Fibroblast of pulmonary artery (primary cell): ENCODE results near the gene CENPN.

Experiments
- DNase-seq: peaks from one replicate; pipeline ENCODE4 v3.0.0-alpha.2; 2010; ENCODE audit warnings: low read depth
- H3K4me3 ChIP-seq: replicated peaks from 2 replicates; pipeline ENCODE4 v1.5.1; 2011; ENCODE audit warnings: low read depth, mild to moderate bottlenecking, control low read depth, low read length, moderate library complexity
- CTCF ChIP-seq: IDR thresholded peaks from 2 replicates; pipeline ENCODE4 v1.5.1; 2011; ENCODE audit warnings: mild to moderate bottlenecking, control low read depth, low read length, inconsistent platforms; ENCODE audit errors: missing control alignments

Gene CENPN

DNA sequence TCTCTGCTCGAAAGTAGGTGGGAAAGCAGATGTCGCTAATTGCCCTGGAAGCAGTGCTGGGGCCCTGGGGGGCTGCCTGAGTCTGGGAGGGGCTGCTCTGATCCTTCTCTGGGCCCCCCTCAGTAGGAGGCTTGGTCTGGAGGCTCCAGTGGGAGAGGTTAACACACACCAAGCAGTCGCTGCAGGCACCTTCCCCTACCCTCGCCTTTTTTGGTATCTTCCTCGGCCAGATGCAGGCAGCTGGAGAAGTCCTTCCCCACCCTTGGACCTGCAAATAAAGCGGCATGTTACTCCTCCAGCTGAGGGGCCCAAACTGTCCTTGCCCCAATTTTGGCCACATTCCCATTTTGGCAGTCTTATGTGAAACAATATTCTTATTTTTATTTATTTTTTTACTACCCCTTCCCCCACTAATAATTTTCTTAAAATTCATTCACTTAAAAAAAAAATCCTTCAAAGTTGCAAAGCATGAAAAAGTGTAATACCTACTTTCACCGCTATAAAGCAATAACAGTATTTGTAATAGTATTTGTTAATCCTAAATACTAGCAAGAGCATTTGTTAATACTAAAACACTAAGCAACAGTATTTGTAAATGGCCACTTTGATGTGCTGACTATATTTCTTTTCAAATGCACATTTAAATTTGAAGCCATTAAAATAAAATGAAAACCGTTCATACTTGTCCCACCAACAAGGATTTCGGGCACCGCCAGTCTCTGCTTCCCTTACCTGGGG is 55.0 kb downstream of the CENPN start:
- no peak for TF ChIP-seq CTCF
- no peak overlapping the region for H3K4me3 ChIP-seq
- no peak for DNase-seq

- TF ChIP-seq CTCF, result no peak
- no peak for DNase-seq
- no peak overlapping the region for H3K4me3 ChIP-seq
Observed at GRCh38 chr16:81066681-81067080, 59.7 kb downstream of the CENPN start.

DNA sequence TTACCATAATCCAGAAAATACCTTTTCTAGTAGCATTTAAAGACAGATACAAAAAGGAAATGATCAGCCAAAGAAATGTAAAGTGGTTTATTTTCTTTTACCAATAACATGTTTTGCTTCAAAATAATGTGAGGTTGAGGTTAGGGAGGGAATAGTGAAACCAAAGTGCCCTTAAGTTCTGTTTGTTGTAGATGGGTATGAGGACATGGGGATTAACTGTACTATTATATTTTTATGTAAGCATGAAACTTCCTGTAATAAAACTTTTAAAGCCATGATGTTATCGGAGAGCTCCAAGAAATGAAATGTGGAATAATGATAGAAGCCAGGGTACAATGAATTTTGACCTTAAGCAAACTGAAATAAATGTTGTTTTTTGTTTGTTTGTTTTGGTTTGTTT is 60.2 kb downstream of the CENPN start:
- DNase-seq, result no peak
- no peak for TF ChIP-seq CTCF
- H3K4me3 ChIP-seq, result no peak overlapping the region

DNA sequence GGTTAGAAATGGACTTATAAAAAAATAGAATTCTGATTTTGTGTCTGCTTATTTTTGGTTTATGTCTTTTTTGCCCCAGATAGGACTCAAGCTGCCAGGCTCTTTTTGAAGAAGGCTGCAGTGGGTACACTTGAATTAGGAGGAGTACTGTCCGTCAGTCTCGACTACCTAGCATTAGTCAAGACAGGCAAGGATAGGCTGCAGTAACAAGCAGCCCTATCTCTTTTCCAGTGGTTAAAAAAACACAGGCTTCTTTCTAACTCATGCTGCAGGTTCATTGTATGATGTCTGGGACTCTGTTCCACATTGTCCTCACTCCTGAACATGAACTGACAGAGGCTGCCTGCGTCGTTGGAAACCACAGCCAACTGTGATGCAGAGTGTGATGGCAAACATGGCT is 62.0 kb downstream of the CENPN start:
- DNase-seq, result no peak
- TF ChIP-seq CTCF, result no peak
- no peak overlapping the region for H3K4me3 ChIP-seq

GRCh38 chr16:81070979-81071378 is 64.0 kb downstream of the CENPN start:
- no peak for TF ChIP-seq CTCF
- DNase-seq, result no peak
- no peak overlapping the region for H3K4me3 ChIP-seq

GRCh38 chr16:81071805-81072204 is 64.8 kb downstream of the CENPN start:
- peak; percentile 14 for DNase-seq
- no peak overlapping the region for H3K4me3 ChIP-seq
- TF ChIP-seq CTCF, result no peak
